H9 (cell line): ENCODE data around the gene CCDC180. TPM values are rescaled to one million over a fixed set of nuclear protein-coding genes. Genes with fewer than 3 reads are reported as not detected.

Experiments used
- DNase-seq: peaks from one replicate; pipeline ENCODE4 v3.0.0-alpha.2; 2017
- H2AFZ ChIP-seq: one replicate; pipeline ENCODE4 v1.6.1; 2013; ENCODE audit warnings: mild to moderate bottlenecking, low read length, control low read depth, moderate library complexity
- H2AK5ac ChIP-seq: 2 replicates; pipeline ENCODE4 v1.6.1; 2013; ENCODE audit warnings: low read length, control low read depth, mixed read lengths; ENCODE audit not compliant: insufficient read length
- H2BK120ac ChIP-seq: one replicate; pipeline ENCODE4 v1.6.1; 2013; ENCODE audit warnings: low read depth, mild to moderate bottlenecking, low read length, control low read depth, inconsistent platforms; ENCODE audit not compliant: poor library complexity, severe bottlenecking
- H2BK12ac ChIP-seq: 2 replicates; pipeline ENCODE4 v1.6.1; 2013; ENCODE audit warnings: low read length, control low read depth, mixed read lengths, low read depth; ENCODE audit not compliant: insufficient read length
- H2BK15ac ChIP-seq: 2 replicates; pipeline ENCODE4 v1.6.1; 2013; ENCODE audit warnings: low read depth, low read length, control low read depth
- H2BK20ac ChIP-seq: one replicate; pipeline ENCODE4 v1.6.1; 2013; ENCODE audit warnings: low read depth, mild to moderate bottlenecking, low read length, control low read depth, inconsistent platforms; ENCODE audit not compliant: poor library complexity, severe bottlenecking
- H2BK5ac ChIP-seq: 2 replicates; pipeline ENCODE4 v1.6.1; 2013; ENCODE audit warnings: low read length, control low read depth, mixed read lengths; ENCODE audit not compliant: insufficient read length
- H3K14ac ChIP-seq: 2 replicates; pipeline ENCODE4 v1.6.1; 2013; ENCODE audit warnings: low read length, control low read depth; ENCODE audit not compliant: insufficient read depth
- H3K18ac ChIP-seq: 2 replicates; pipeline ENCODE4 v1.6.1; 2013; ENCODE audit warnings: low read depth, mild to moderate bottlenecking, mixed read lengths, low read length, control low read depth; ENCODE audit not compliant: insufficient read length
- H3K23ac ChIP-seq: 2 replicates; pipeline ENCODE4 v1.6.1; 2013; ENCODE audit warnings: low read length, control low read depth, mixed read lengths, low read depth; ENCODE audit not compliant: insufficient read length
- H3K23me2 ChIP-seq: 2 replicates; pipeline ENCODE4 v1.6.1; 2013; ENCODE audit warnings: low read depth, mild to moderate bottlenecking, mixed read lengths, low read length, control low read depth; ENCODE audit not compliant: insufficient read length, poor library complexity, severe bottlenecking
- H3K27ac ChIP-seq: 2 replicates; pipeline ENCODE4 v1.5.1; 2013; ENCODE audit warnings: low read length, control low read depth, mixed read lengths, low read depth; ENCODE audit not compliant: insufficient read length
- H3K27me3 ChIP-seq: 2 replicates; pipeline ENCODE4 v1.6.1; 2013; ENCODE audit warnings: low read length, control low read depth, inconsistent platforms; ENCODE audit not compliant: insufficient read depth
- H3K4ac ChIP-seq: 2 replicates; pipeline ENCODE4 v1.6.1; 2013; ENCODE audit warnings: low read depth, mild to moderate bottlenecking, control low read depth, inconsistent platforms, low read length, moderate library complexity
- H3K4me1 ChIP-seq: 2 replicates; pipeline ENCODE4 v1.6.1; 2013; ENCODE audit warnings: low read length, control low read depth, inconsistent platforms; ENCODE audit not compliant: insufficient read depth
- H3K4me2 ChIP-seq: 2 replicates; pipeline ENCODE4 v1.6.1; 2013; ENCODE audit warnings: low read length, control low read depth, mixed read lengths; ENCODE audit not compliant: insufficient read length, insufficient read depth
- H3K56ac ChIP-seq: 2 replicates; pipeline ENCODE4 v1.6.1; 2013; ENCODE audit warnings: low read depth, mild to moderate bottlenecking, mixed read lengths, low read length, control low read depth; ENCODE audit not compliant: insufficient read length
- H3K79me1 ChIP-seq: 2 replicates; pipeline ENCODE4 v1.6.1; 2013; ENCODE audit warnings: low read depth, mild to moderate bottlenecking, moderate library complexity, low read length, control low read depth, inconsistent platforms; ENCODE audit not compliant: insufficient read depth, poor library complexity, severe bottlenecking
- H3K79me2 ChIP-seq: 2 replicates; pipeline ENCODE4 v1.6.1; 2013; ENCODE audit warnings: low read length, control low read depth, inconsistent platforms; ENCODE audit not compliant: insufficient read depth
- H3K9ac ChIP-seq: 2 replicates; pipeline ENCODE4 v1.6.1; 2013; ENCODE audit warnings: low read length, control low read depth, mixed read lengths; ENCODE audit not compliant: insufficient read length; ENCODE audit errors: extremely low read depth
- H3K9me3 ChIP-seq: one replicate; pipeline ENCODE4 v1.6.1; 2013; ENCODE audit warnings: low read depth, low read length, inconsistent platforms; ENCODE audit not compliant: control insufficient read depth
- H3T11ph ChIP-seq: one replicate; pipeline ENCODE4 v1.6.1; 2013; ENCODE audit warnings: mild to moderate bottlenecking, low read length, control low read depth, inconsistent platforms
- H4K20me1 ChIP-seq: one replicate; pipeline ENCODE4 v1.6.1; 2013; ENCODE audit not compliant: control insufficient read depth, insufficient read length, insufficient read depth
- H4K5ac ChIP-seq: 2 replicates; pipeline ENCODE4 v1.6.1; 2013; ENCODE audit warnings: low read depth, mild to moderate bottlenecking, mixed read lengths, low read length, control low read depth; ENCODE audit not compliant: insufficient read length
- H4K8ac ChIP-seq: replicated peaks from 2 replicates; pipeline ENCODE4 v1.6.1; 2013; ENCODE audit warnings: low read length, control low read depth, mixed read lengths, low read depth; ENCODE audit not compliant: insufficient read length
- H4K91ac ChIP-seq: 2 replicates; pipeline ENCODE4 v1.6.1; 2013; ENCODE audit warnings: low read depth, mild to moderate bottlenecking, moderate library complexity, mixed read lengths, low read length, control low read depth; ENCODE audit not compliant: insufficient read length
- H3K27ac Mint-ChIP-seq, 3 experiments: 2 replicates in 2 of 3; 3 replicates in 1 of 3; pipeline ENCODE4 v1.8.0; 2020 to 2021; ENCODE audit warnings: mixed read lengths in 3 of 3, mild to moderate bottlenecking in 1 of 3, moderate library complexity in 1 of 3
- H3K27me3 Mint-ChIP-seq: 2 replicates; pipeline ENCODE4 v1.8.0; 2021; ENCODE audit warnings: low read depth, mild to moderate bottlenecking, moderate library complexity, mixed read lengths
- H3K36me3 Mint-ChIP-seq, 3 experiments: 2 replicates in 2 of 3; 3 replicates in 1 of 3; pipeline ENCODE4 v1.8.0; 2020 to 2021; ENCODE audit warnings: low read depth in 3 of 3, mixed read lengths in 3 of 3; ENCODE audit not compliant: insufficient read depth in 1 of 3
- H3K4me1 Mint-ChIP-seq, 2 experiments: 2 replicates each; pipeline ENCODE4 v1.8.0; 2020; ENCODE audit warnings: mixed read lengths in 2 of 2
- H3K4me3 Mint-ChIP-seq, 2 experiments: 2 replicates in 1 of 2; 3 replicates in 1 of 2; pipeline ENCODE4 v1.8.0; 2020 to 2021; ENCODE audit warnings: mild to moderate bottlenecking in 2 of 2, mixed read lengths in 2 of 2, moderate library complexity in 1 of 2
- H3K9me3 Mint-ChIP-seq, 2 experiments: 2 replicates in 1 of 2; 3 replicates in 1 of 2; pipeline ENCODE4 v1.8.0; 2020; ENCODE audit warnings: mild to moderate bottlenecking in 2 of 2, mixed read lengths in 2 of 2, moderate library complexity in 1 of 2
- WGBS: extraction: QIAGEN DNeasy Blood & Tissue Kit; methylation state at CpG from one replicate; pipeline ENCODE4 v1.1.7; 2013; ENCODE audit warnings: missing lambda C conversion rate, low lambda C conversion rate, mixed read lengths; ENCODE audit not compliant: insufficient read length; ENCODE audit errors: extremely low coverage; 5-methylcytosine and 5-hydroxymethylcytosine counted together
- total RNA-seq: library from RNA; stranded (reverse); gene quantifications from 2 replicates; pipeline ENCODE4 v1.2.1, GENCODE V29; 2021
- TF ChIP-seq, protein P1 (sequence below): fragments of 200-600 bp; sonication (generic); conservative IDR thresholded peaks from 3 replicates; pipeline ENCODE4 v1.8.0; 2021; ENCODE audit warnings: antibody characterized with exemption, mild to moderate bottlenecking

CCDC180 gene
- total RNA-seq, 1 experiment from 2014 or later: 5.9 TPM

DNA sequence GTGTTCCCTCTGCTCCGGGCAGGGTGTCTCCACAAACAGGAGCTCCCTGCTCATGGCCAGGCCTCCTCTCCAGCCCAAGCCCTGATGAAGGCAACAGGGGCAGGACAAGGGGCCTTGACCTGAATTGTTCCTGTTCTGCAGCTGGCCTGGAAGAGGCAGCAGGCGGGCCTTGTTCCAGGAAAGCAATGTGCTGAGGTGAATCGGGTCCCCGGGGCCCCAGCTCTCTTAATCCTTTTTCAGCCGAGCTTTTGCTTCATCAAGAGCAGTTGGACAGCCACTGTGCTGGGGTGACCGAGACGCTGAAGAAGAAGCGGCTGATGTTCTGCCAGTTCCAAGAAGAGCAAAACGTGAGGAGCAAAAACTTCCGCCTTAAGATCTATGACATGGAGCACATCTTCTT is 41.4 kb downstream of the CCDC180 start:
- H3K4ac ChIP-seq: no peak overlapping the region
- no peaks in the 10 kb centered on the region for H3K23me2 ChIP-seq
- H3K4me1 ChIP-seq: no peaks in the 10 kb centered on the region
- no peak overlapping the region for H2BK12ac ChIP-seq
- H3K56ac ChIP-seq: no peak overlapping the region
- no peak overlapping the region for H4K91ac ChIP-seq
- no peak overlapping the region for H3K23ac ChIP-seq
- H3K9ac ChIP-seq: no peak overlapping the region
- Mint-ChIP-seq H3K27me3 (peaks cover 2% of the 10 kb centered on the region; the same call in 1 of the 2 replicates), H3K4me3 (no peak overlapping the region), H3K27ac (no peak overlapping the region; a peak in 1 of 7 replicates), H3K9me3 (peaks cover 0 to 3% of the 10 kb centered on the region in 2 experiments; a peak in 2 of 5 replicates), H3K36me3 (peaks cover 4 to 8% (median 4%) of the 10 kb centered on the region in 3 experiments; a peak in 6 of 7 replicates), H3K4me1 (no peaks in the 10 kb centered on the region)
- no peak overlapping the region for H2AK5ac ChIP-seq
- no peaks in the 10 kb centered on the region for H3K79me1 ChIP-seq
- H2AFZ ChIP-seq: no peak overlapping the region
- H3K9me3 ChIP-seq: no peaks in the 10 kb centered on the region
- no peak overlapping the region for H2BK120ac ChIP-seq
- H3K27ac ChIP-seq: no peak overlapping the region
- H3K79me2 ChIP-seq: no peaks in the 10 kb centered on the region
- H2BK20ac ChIP-seq: no peak overlapping the region
- H2BK15ac ChIP-seq: no peak overlapping the region
- no peak overlapping the region for H3K18ac ChIP-seq
- TF ChIP-seq, protein P1, sequence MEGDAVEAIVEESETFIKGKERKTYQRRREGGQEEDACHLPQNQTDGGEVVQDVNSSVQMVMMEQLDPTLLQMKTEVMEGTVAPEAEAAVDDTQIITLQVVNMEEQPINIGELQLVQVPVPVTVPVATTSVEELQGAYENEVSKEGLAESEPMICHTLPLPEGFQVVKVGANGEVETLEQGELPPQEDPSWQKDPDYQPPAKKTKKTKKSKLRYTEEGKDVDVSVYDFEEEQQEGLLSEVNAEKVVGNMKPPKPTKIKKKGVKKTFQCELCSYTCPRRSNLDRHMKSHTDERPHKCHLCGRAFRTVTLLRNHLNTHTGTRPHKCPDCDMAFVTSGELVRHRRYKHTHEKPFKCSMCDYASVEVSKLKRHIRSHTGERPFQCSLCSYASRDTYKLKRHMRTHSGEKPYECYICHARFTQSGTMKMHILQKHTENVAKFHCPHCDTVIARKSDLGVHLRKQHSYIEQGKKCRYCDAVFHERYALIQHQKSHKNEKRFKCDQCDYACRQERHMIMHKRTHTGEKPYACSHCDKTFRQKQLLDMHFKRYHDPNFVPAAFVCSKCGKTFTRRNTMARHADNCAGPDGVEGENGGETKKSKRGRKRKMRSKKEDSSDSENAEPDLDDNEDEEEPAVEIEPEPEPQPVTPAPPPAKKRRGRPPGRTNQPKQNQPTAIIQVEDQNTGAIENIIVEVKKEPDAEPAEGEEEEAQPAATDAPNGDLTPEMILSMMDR: no peak
- no peak overlapping the region for H3K4me2 ChIP-seq
- no CpG with 5 or more reads among the region's 10 CpGs for WGBS
- H3T11ph ChIP-seq: no peak overlapping the region
- DNase-seq: no peak
- H4K20me1 ChIP-seq: no peaks in the 10 kb centered on the region
- H4K5ac ChIP-seq: no peak overlapping the region
- H2BK5ac ChIP-seq: no peak overlapping the region
- no peak overlapping the region for H4K8ac ChIP-seq
- H3K14ac ChIP-seq: no peak overlapping the region; the same call in 1 of the 2 replicates
- H3K27me3 ChIP-seq: no peaks in the 10 kb centered on the region; the same call in 1 of the 2 replicates
